Stimulated activated CD4-positive, alpha-beta T cell treated with anti-CD3 and anti-CD28 coated beads, Interleukin-2, amount 100 ng/mL, for 24 hours (primary cell): ENCODE data around the gene POLH.
"Not testable (repeated sequence)": the region's sequence is repeated elsewhere in the genome, so short reads cannot be mapped to it uniquely, and the experiment has no call there.

Experiments used
- DNase-seq, 2 donors: peaks; one replicate each; pipeline ENCODE4 v3.0.0-alpha.2; 2020

Gene POLH

GRCh38 chr6:43608310-43608763 is 32.4 kb downstream of the POLH start:
- DNase-seq, result peak; percentile 67 to 70

GRCh38 chr6:43608807-43609206 is 32.8 kb downstream of the POLH start:
- DNase-seq, result no peak

GRCh38 chr6:43609402-43609801 is 33.4 kb downstream of the POLH start:
- DNase-seq, result no peak

- DNase-seq, result no peak
Measured at GRCh38 chr6:43610431-43610830, 34.4 kb downstream of the POLH start.

- no peak for DNase-seq
Measured at GRCh38 chr6:43613721-43614395, 37.9 kb downstream of the POLH start.

GRCh38 chr6:43614396-43614730 is 38.4 kb downstream of the POLH start:
- DNase-seq, result no peak

- no peak for DNase-seq
Measured at GRCh38 chr6:43616725-43617472, 40.9 kb downstream of the POLH start.

- no peak for DNase-seq
Measured at GRCh38 chr6:43621078-43621835, 45.3 kb downstream of the POLH start.

GRCh38 chr6:43621836-43622180 is 45.8 kb downstream of the POLH start:
- DNase-seq, result no peak

- DNase-seq, result no peak
Measured at GRCh38 chr6:43622541-43622940, 46.6 kb downstream of the POLH start.

GRCh38 chr6:43623880-43624785 is 48.1 kb downstream of the POLH start:
- DNase-seq, result no peak

- no peak for DNase-seq
Measured at GRCh38 chr6:43624786-43625288, 48.9 kb downstream of the POLH start.

- DNase-seq, result no peak
Measured at GRCh38 chr6:43625393-43625992, 49.5 kb downstream of the POLH start.

GRCh38 chr6:43627008-43627825 is 51.2 kb downstream of the POLH start:
- DNase-seq, result no peak

- DNase-seq, result peak; percentile 62 to 63
Measured at GRCh38 chr6:43628393-43629103, 52.6 kb downstream of the POLH start.

GRCh38 chr6:43629104-43629504 is 53.1 kb downstream of the POLH start, which contains the start of gene GTPBP2:
Gene GTPBP2, minus strand, starts transcription at chr6:43629264. Its CDS starts 102 bp downstream, at chr6:43629162.
- peak; percentile 96 for DNase-seq

- peak; percentile 88 to 91 for DNase-seq
Measured at GRCh38 chr6:43629505-43630300, 53.7 kb downstream of the POLH start.

- no peak for DNase-seq
Measured at GRCh38 chr6:43630980-43631619, 55.1 kb downstream of the POLH start.

GRCh38 chr6:43633002-43633401 is 57.0 kb downstream of the POLH start:
- DNase-seq, result not testable (repeated sequence)
